ENCODE measurements around the gene DNAH14.

The DNAH14 gene

DNA sequence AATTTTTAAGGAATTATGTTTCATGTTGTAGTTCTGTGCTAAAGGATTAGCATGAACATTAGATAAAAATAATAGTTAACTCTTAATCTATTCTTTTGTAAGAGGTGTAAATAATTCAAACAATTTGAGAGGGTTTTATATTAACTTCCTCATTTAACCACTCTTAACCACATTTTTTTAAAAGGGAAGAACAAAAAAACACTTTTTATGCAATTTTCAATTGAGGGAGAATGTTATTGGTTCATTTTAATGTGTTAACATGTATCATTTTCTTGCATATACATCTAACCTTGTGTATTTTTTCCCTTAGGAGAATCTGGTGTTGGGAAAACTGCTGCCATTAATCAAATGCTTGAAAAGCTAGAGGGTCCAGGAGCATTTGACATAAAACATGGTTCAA, 329.3 kb downstream of the DNAH14 start:
- TF ChIP-seq YY1 (IDR thresholded peaks at IDR 0.05; ENCODE audit: low read depth): no peak
- TF ChIP-seq, protein P1, sequence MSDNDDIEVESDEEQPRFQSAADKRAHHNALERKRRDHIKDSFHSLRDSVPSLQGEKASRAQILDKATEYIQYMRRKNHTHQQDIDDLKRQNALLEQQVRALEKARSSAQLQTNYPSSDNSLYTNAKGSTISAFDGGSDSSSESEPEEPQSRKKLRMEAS (IDR thresholded peaks at IDR 0.05): no peak
- TF ChIP-seq, protein P2, sequence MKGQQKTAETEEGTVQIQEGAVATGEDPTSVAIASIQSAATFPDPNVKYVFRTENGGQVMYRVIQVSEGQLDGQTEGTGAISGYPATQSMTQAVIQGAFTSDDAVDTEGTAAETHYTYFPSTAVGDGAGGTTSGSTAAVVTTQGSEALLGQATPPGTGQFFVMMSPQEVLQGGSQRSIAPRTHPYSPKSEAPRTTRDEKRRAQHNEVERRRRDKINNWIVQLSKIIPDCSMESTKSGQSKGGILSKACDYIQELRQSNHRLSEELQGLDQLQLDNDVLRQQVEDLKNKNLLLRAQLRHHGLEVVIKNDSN (IDR thresholded peaks at IDR 0.05): no peak
- TF ChIP-seq TCF12 (IDR thresholded peaks at IDR 0.05; ENCODE audit: low read depth): no peak
- TF ChIP-seq TEAD4 (IDR thresholded peaks at IDR 0.05): no peak
- TF ChIP-seq EP300 (IDR thresholded peaks at IDR 0.05; ENCODE audit: borderline replicate concordance): no peak
- TF ChIP-seq FOXM1 (IDR thresholded peaks at IDR 0.05; ENCODE audit: borderline replicate concordance, low read depth): no peak
- TF ChIP-seq ZBTB7A (IDR thresholded peaks at IDR 0.05; ENCODE audit: low read depth): no peak
- TF ChIP-seq RAD21 (IDR thresholded peaks at IDR 0.05; ENCODE audit: low read depth): no peak
- no peak for TF ChIP-seq CEBPB (IDR thresholded peaks at IDR 0.05)
- no peak for TF ChIP-seq TAF1 (IDR thresholded peaks at IDR 0.05; ENCODE audit: low read depth)
- TF ChIP-seq, protein P3, sequence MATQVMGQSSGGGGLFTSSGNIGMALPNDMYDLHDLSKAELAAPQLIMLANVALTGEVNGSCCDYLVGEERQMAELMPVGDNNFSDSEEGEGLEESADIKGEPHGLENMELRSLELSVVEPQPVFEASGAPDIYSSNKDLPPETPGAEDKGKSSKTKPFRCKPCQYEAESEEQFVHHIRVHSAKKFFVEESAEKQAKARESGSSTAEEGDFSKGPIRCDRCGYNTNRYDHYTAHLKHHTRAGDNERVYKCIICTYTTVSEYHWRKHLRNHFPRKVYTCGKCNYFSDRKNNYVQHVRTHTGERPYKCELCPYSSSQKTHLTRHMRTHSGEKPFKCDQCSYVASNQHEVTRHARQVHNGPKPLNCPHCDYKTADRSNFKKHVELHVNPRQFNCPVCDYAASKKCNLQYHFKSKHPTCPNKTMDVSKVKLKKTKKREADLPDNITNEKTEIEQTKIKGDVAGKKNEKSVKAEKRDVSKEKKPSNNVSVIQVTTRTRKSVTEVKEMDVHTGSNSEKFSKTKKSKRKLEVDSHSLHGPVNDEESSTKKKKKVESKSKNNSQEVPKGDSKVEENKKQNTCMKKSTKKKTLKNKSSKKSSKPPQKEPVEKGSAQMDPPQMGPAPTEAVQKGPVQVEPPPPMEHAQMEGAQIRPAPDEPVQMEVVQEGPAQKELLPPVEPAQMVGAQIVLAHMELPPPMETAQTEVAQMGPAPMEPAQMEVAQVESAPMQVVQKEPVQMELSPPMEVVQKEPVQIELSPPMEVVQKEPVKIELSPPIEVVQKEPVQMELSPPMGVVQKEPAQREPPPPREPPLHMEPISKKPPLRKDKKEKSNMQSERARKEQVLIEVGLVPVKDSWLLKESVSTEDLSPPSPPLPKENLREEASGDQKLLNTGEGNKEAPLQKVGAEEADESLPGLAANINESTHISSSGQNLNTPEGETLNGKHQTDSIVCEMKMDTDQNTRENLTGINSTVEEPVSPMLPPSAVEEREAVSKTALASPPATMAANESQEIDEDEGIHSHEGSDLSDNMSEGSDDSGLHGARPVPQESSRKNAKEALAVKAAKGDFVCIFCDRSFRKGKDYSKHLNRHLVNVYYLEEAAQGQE (IDR thresholded peaks at IDR 0.05; ENCODE audit: low read depth): no peak
- TF ChIP-seq CREB1 (IDR thresholded peaks at IDR 0.05; ENCODE audit: low read depth): no peak
- TF ChIP-seq NFIC (IDR thresholded peaks at IDR 0.05): no peak

DNA sequence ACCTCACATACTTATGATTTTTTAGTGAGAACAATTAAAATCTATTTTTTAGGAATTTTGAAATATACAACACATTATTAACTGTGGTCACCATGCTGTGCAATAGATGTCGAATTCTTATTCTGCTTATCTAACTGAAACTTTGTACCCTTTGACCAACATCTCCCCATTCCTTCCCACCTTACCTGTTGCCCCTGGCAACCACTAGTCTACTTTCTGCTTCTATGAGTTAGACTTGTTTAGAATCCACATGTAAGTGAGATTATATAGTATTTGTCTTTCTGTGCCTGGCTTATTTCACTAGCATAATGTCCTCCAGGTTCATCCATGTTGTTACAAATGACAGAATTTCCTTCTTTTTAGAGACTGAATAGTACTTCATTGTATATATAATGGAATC, 330.1 kb downstream of the DNAH14 start:
- TF ChIP-seq, protein P2 (IDR thresholded peaks at IDR 0.05): no peak
- TF ChIP-seq ZBTB7A (IDR thresholded peaks at IDR 0.05; ENCODE audit: low read depth): no peak
- TF ChIP-seq TCF12 (IDR thresholded peaks at IDR 0.05; ENCODE audit: low read depth): no peak
- TF ChIP-seq FOXM1 (IDR thresholded peaks at IDR 0.05; ENCODE audit: borderline replicate concordance, low read depth): no peak
- no peak for TF ChIP-seq EGR1 (IDR thresholded peaks at IDR 0.05)
- no peak for TF ChIP-seq EP300 (IDR thresholded peaks at IDR 0.05; ENCODE audit: borderline replicate concordance)
- TF ChIP-seq NFIC (IDR thresholded peaks at IDR 0.05): no peak
- no peak for TF ChIP-seq TEAD4 (IDR thresholded peaks at IDR 0.05)
- TF ChIP-seq CEBPB (IDR thresholded peaks at IDR 0.05): no peak
- TF ChIP-seq, protein P3 (IDR thresholded peaks at IDR 0.05; ENCODE audit: low read depth): no peak
- TF ChIP-seq TAF1 (IDR thresholded peaks at IDR 0.05; ENCODE audit: low read depth): no peak
- TF ChIP-seq RAD21 (IDR thresholded peaks at IDR 0.05; ENCODE audit: low read depth): no peak
- TF ChIP-seq, protein P1 (IDR thresholded peaks at IDR 0.05): no peak
- TF ChIP-seq CREB1 (IDR thresholded peaks at IDR 0.05; ENCODE audit: low read depth): no peak

DNA sequence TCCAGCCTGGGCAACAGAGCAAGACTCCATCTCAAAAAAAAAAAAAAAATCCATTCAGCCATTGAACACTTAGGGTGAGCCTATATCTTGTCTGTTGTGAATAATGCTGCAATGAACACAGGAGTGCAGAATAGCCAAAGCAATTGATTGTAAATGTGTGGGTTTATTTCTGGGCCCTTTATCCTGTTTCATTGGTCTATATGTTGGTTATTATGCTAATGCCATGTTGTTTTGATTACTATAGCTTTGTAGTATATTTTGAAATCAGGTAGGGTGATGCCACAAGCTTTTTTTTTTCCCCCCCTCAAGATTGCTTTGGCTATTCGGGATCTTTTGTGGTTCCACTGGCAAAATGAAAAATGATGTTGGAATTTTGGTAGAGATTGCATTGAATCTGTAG, 330.8 kb downstream of the DNAH14 start:
- no peak for TF ChIP-seq EP300 (IDR thresholded peaks at IDR 0.05; ENCODE audit: borderline replicate concordance)
- no peak for TF ChIP-seq CREB1 (IDR thresholded peaks at IDR 0.05; ENCODE audit: low read depth)
- TF ChIP-seq, protein P2 (IDR thresholded peaks at IDR 0.05): no peak
- TF ChIP-seq NFIC (IDR thresholded peaks at IDR 0.05): no peak
- no peak for TF ChIP-seq CEBPB (IDR thresholded peaks at IDR 0.05)
- no peak for TF ChIP-seq EGR1 (IDR thresholded peaks at IDR 0.05)
- TF ChIP-seq, protein P1 (IDR thresholded peaks at IDR 0.05): no peak
- TF ChIP-seq FOXM1 (IDR thresholded peaks at IDR 0.05; ENCODE audit: borderline replicate concordance, low read depth): no peak
- TF ChIP-seq, protein P3 (IDR thresholded peaks at IDR 0.05; ENCODE audit: low read depth): no peak
- no peak for TF ChIP-seq ZBTB7A (IDR thresholded peaks at IDR 0.05; ENCODE audit: low read depth)

DNA sequence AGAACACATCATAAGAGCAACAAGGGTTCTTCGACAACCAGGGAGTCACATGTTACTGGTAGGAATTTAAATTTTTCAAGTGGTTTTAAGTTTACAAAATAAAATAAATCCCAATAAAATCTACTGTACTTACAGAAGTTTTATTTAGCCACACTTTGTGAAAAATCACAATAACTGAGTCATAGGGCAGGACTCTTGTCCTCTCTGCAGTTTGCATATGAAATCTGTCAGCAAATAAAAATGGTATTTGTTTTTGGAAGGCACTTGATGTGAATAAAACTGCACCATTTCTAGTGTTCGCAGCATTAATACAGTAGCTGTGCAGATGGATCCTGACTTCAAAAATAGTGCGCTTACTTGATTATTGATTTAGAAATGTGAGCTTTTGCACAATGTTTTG, 348.0 kb downstream of the DNAH14 start:
- TF ChIP-seq EGR1 (IDR thresholded peaks at IDR 0.05) (no peak), CREB1 (IDR thresholded peaks at IDR 0.05; ENCODE audit: low read depth) (no peak), YY1 (IDR thresholded peaks at IDR 0.05; ENCODE audit: low read depth) (no peak), TAF1 (IDR thresholded peaks at IDR 0.05; ENCODE audit: low read depth) (no peak), EP300 (IDR thresholded peaks at IDR 0.05; ENCODE audit: borderline replicate concordance) (no peak), CEBPB (IDR thresholded peaks at IDR 0.05) (no peak), NFIC (IDR thresholded peaks at IDR 0.05) (no peak), TCF12 (IDR thresholded peaks at IDR 0.05; ENCODE audit: low read depth) (no peak)
- TF ChIP-seq, protein P3 (IDR thresholded peaks at IDR 0.05; ENCODE audit: low read depth): no peak

Measured in Ishikawa (cell line).